NB4 (cell line): ENCODE results near the gene PLA2G4B.

Experiments used
- DNase-seq: peaks from one replicate; pipeline ENCODE4 v3.0.0; 2010; ENCODE audit warnings: low read depth
- H3K4me3 ChIP-seq: one replicate; pipeline ENCODE4 v1.5.1; 2011; ENCODE audit warnings: mild to moderate bottlenecking, low read depth, low read length, moderate library complexity
- CTCF ChIP-seq: IDR thresholded peaks from one replicate; pipeline ENCODE4 v1.5.1; 2012; ENCODE audit warnings: low read depth, low read length
- MAX ChIP-seq: IDR thresholded peaks from 2 replicates; pipeline ENCODE4 v1.6.1; 2011; ENCODE audit warnings: low read depth, low read length
- MYC ChIP-seq: IDR thresholded peaks from 2 replicates; pipeline ENCODE4 v1.6.1; 2011; ENCODE audit warnings: low read depth, low read length
- POLR2A ChIP-seq: IDR thresholded peaks from 2 replicates; pipeline ENCODE4 v1.6.1; 2011; ENCODE audit warnings: mild to moderate bottlenecking; ENCODE audit not compliant: insufficient read length; ENCODE audit errors: extremely low read depth

PLA2G4B gene

GRCh38 chr15:41804916-41805666 lies 33.6 kb upstream of the PLA2G4B start:
- TF ChIP-seq MAX (no peak), CTCF (no peak), MYC (no peak), POLR2A (no peak)
- no peak for DNase-seq
- no peak overlapping the region for H3K4me3 ChIP-seq

- no peak for TF ChIP-seq CTCF
- TF ChIP-seq POLR2A: no peak
- no peak for TF ChIP-seq MAX
- no peak for TF ChIP-seq MYC
- H3K4me3 ChIP-seq: no peak overlapping the region
- no peak for DNase-seq
These were observed 32.9 kb upstream of the PLA2G4B start for GRCh38 chr15:41805711-41806110.

GRCh38 chr15:41806291-41807181 lies 32.1 kb upstream of the PLA2G4B start:
- H3K4me3 ChIP-seq: no peak overlapping the region
- TF ChIP-seq POLR2A: no peak
- 0 out of 2 replicates have a peak, but pooled peaks have one; percentile 10 for TF ChIP-seq MAX
- TF ChIP-seq MYC: peak; percentile 9; the same call in 1 of the 2 replicates
- no peak for TF ChIP-seq CTCF
- DNase-seq: peak; percentile 29

- TF ChIP-seq MAX: no peak
- no peak for TF ChIP-seq MYC
- no peak for TF ChIP-seq CTCF
- TF ChIP-seq POLR2A: no peak
- DNase-seq: no peak
- no peak overlapping the region for H3K4me3 ChIP-seq
These were observed 29.5 kb upstream of the PLA2G4B start for GRCh38 chr15:41809121-41809520.

GRCh38 chr15:41809526-41810220 lies 29.0 kb upstream of the PLA2G4B start:
- H3K4me3 ChIP-seq: no peak overlapping the region
- TF ChIP-seq POLR2A (no peak), MYC (no peak), MAX (0 out of 2 replicates have a peak, but pooled peaks have one; percentile 49), CTCF (no peak)
- DNase-seq: no peak
